Vagina (tissue), 2 donors: Measurements from ENCODE around the gene NPAS2.

Source experiments
- POLR2A ChIP-seq, 2 donors: fragments of 450-650 bp; IDR thresholded peaks; one replicate each; pipeline ENCODE4 v1.6.1; 2017; ENCODE audit warnings: antibody characterized with exemption in 2 of 2, mild to moderate bottlenecking in 2 of 2, moderate library complexity in 2 of 2
- TF ChIP-seq, protein P1 (sequence below), 3 experiments: fragments of 450-650 bp in 2 of 3; fragments of 200-600 bp in 1 of 3; sonication (generic) in 1 of 3; IDR thresholded peaks; one replicate each; pipeline ENCODE4 v1.5.1; 2017 to 2019; ENCODE audit warnings: antibody characterized with exemption in 3 of 3, mild to moderate bottlenecking in 2 of 3, moderate library complexity in 2 of 3

DNA sequence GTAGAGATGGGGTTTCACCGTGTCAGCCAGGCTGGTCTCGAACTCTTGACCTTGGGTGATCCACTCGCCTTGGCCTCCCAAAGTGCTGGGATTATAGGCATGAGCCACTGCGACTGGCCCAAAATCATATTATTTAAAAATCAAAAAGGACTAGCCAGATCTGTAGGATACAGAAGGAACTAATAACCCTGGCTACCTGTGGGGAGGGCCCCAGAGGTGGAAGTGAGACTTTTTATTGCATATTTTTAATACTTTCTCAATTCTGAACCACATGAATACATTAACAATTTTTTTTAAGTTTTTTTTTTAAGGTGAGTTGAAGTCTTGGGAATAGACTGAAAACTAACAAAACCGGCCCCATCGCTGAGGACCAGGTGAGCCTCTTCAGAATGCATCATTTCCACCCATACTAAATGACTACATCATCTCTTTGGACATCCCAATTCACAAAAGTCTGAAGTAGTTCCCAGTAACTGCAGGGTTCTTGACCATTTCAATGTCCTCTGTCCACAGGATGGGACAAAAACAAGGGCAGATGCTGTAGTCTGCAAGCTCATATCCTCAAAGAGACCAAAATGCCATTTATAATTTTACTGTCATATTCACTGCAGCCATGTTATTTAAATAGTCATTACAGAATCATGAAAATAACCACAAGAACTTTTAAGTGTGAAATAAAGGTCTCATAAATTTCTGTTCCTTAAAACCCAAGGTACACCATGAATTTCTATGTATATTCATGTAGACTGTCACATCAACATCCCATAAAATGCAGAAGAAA is 203.6 kb downstream of the NPAS2 start:
- TF ChIP-seq, protein P1, sequence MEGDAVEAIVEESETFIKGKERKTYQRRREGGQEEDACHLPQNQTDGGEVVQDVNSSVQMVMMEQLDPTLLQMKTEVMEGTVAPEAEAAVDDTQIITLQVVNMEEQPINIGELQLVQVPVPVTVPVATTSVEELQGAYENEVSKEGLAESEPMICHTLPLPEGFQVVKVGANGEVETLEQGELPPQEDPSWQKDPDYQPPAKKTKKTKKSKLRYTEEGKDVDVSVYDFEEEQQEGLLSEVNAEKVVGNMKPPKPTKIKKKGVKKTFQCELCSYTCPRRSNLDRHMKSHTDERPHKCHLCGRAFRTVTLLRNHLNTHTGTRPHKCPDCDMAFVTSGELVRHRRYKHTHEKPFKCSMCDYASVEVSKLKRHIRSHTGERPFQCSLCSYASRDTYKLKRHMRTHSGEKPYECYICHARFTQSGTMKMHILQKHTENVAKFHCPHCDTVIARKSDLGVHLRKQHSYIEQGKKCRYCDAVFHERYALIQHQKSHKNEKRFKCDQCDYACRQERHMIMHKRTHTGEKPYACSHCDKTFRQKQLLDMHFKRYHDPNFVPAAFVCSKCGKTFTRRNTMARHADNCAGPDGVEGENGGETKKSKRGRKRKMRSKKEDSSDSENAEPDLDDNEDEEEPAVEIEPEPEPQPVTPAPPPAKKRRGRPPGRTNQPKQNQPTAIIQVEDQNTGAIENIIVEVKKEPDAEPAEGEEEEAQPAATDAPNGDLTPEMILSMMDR (IDR thresholded peaks at IDR 0.05): no peak
- no peak for TF ChIP-seq POLR2A (IDR thresholded peaks at IDR 0.05)
